Measurements from ENCODE around the gene OGFOD1. TPM values are rescaled to one million over a fixed set of nuclear protein-coding genes. Genes with fewer than 3 reads are reported as not detected.

The OGFOD1 gene
- total RNA-seq, 2 donors from 2014 or later, result 18.0 to 23.7 TPM

DNA sequence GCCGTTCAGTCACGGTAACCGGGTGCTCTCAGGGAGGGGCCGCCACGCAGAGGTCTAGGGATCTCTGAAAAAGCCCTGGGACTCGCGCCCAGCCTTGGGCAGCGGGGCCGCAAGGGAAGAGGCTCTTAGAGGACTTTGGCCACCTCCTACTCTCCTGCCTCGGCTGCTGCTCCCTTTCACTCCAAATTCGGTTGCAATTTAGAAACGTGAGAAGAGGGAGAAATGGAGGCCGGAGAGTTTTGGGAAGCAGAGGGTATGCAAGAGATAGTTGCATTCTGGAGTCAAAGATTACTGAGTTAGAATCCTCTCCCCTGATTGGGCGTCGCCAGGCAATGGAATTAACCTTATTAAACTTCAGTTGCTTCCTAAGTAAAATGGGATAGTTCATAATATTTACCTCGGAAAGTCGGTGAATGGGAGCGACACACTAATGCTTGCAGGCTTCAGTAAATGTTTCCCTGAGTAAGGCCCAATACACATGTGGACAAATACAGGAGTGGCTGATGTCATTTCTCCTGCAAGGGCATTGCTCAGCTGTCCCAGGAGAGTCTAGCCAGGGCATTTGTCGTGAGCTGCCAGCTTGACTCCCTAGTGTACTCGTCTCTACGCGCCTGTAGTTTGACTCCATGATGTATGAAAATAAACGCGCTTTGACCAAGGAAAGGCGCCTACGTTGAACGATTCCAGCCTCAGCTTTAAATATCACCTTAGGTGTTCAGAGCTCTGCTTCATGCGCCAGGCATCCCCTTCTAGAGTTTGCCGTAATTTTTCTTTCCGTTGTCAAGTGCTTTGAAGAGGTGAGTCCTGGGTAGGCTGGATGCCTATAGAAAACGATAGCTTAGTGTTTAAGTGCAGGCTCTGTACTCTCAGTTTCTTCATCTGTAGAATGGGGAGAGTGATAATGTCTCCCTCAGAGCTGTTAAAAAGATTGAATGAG is 667 bp downstream of the OGFOD1 start:
- H3K4me1 ChIP-seq, result peaks cover 0 to 38% of the 10 kb centered on the region in 2 donors
- H3K27me3 ChIP-seq, result no peaks in the 10 kb centered on the region
- no peak for DNase-seq (ENCODE audit: low spot score)
- H3K36me3 ChIP-seq, result peaks cover 37% of the 10 kb centered on the region
- H3K4me3 ChIP-seq, result peak overlapping the region; percentile 74 to 96
- no peaks in the 10 kb centered on the region for H3K9me3 ChIP-seq
- H3K27ac ChIP-seq, result peak overlapping the region; percentile 81
- TF ChIP-seq, protein P1, sequence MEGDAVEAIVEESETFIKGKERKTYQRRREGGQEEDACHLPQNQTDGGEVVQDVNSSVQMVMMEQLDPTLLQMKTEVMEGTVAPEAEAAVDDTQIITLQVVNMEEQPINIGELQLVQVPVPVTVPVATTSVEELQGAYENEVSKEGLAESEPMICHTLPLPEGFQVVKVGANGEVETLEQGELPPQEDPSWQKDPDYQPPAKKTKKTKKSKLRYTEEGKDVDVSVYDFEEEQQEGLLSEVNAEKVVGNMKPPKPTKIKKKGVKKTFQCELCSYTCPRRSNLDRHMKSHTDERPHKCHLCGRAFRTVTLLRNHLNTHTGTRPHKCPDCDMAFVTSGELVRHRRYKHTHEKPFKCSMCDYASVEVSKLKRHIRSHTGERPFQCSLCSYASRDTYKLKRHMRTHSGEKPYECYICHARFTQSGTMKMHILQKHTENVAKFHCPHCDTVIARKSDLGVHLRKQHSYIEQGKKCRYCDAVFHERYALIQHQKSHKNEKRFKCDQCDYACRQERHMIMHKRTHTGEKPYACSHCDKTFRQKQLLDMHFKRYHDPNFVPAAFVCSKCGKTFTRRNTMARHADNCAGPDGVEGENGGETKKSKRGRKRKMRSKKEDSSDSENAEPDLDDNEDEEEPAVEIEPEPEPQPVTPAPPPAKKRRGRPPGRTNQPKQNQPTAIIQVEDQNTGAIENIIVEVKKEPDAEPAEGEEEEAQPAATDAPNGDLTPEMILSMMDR (IDR thresholded peaks at IDR 0.05), result no peak

DNA sequence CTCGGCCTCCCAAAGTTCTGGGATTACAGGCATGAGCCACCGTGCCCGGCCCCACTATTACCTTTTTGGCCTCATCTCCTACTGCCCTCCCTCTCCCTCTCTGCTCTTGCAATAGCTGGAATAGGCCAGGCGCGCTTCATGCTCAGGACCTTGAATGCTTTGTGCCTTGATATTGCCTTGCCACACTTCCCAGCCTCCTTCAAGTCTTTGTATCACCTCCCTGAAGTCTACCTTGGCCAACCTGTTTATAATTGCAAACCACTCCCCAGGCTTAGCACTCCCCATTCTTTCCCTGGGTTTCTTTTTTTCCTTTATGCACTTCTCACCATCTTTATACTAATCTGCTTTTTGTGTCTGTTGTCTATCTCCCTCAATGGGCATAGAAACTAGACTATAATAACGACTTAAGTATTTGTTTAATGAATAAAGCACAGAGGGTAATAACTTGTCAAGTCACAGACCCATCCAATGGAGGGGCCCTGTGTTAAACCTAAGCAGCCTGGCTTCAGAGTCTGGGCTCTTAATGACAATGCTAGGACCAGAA is 6.6 kb downstream of the OGFOD1 start:
- no peak for DNase-seq (ENCODE audit: low spot score)
- H3K4me1 ChIP-seq, result peaks cover 0 to 6% of the 10 kb centered on the region in 2 donors
- no peaks in the 10 kb centered on the region for H3K27me3 ChIP-seq
- no peak overlapping the region for H3K27ac ChIP-seq
- H3K4me3 ChIP-seq, result no peak overlapping the region
- no peaks in the 10 kb centered on the region for H3K9me3 ChIP-seq
- TF ChIP-seq, protein P1 (IDR thresholded peaks at IDR 0.05), result no peak
- H3K36me3 ChIP-seq, result peaks cover 79% of the 10 kb centered on the region

DNA sequence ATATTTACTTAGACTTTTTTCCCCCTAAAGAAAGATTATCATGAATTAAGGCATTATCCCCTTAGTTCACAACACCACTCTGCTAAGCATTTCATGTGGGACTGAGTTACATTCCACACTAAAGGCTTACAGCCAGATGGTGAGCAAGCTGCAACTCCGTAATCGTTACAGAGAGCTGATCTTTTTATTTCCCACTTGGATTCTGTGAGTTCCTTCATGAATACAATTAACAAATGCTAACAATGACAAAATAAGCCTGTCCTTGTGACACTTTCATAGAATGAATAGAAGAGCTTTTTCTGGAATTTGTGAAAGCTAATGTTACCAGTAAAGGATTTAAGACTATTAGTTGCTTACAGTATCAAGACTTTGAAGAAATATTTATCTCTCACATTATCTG is 8.7 kb downstream of the OGFOD1 start:
- H3K4me3 ChIP-seq, result no peak overlapping the region
- H3K36me3 ChIP-seq, result peaks cover 81% of the 10 kb centered on the region
- H3K4me1 ChIP-seq, result no peaks in the 10 kb centered on the region
- no peak for DNase-seq (ENCODE audit: low spot score)
- no peaks in the 10 kb centered on the region for H3K9me3 ChIP-seq
- TF ChIP-seq, protein P1 (IDR thresholded peaks at IDR 0.05), result no peak
- no peaks in the 10 kb centered on the region for H3K27me3 ChIP-seq
- no peak overlapping the region for H3K27ac ChIP-seq

DNA sequence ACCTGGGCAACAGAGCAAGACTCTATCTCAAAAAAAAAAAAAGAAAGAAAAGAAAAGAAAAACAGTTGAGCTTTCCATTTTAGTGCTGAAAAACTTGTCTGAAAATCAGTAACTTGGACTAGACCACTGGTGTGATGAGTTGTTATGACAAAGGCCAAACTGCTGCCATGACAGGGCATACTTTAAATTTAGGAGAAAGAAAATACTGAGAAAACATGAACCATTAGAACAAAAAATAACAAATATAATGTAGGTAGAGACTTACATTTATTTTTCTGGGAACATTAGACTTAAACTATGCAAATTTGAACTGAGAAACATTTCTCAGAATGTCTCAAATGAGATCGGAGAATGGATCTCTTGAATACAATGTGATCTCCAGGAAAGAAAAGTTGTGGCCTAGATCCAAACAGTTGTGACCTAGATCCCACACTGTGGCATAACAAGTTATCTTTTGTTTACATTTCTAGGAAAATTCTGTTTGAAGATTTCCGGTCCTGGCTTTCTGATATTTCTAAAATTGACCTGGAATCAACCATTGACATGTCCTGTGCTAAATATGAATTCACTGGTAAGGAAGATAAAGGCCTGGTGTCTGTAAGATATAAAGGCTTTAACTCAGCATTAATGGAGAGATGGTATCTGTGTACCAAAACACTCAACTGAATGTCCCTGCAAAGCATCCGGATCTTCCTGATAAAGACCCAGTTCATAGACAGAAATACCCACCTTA is 10.9 kb downstream of the OGFOD1 start:
- Histone ChIP-seq H3K36me3 (peaks cover 79% of the 10 kb centered on the region), H3K9me3 (no peaks in the 10 kb centered on the region), H3K27ac (no peak overlapping the region), H3K4me3 (no peak overlapping the region), H3K27me3 (no peaks in the 10 kb centered on the region), H3K4me1 (no peaks in the 10 kb centered on the region)
- TF ChIP-seq, protein P1 (IDR thresholded peaks at IDR 0.05), result no peak
- no peak for DNase-seq (ENCODE audit: low spot score)

DNA sequence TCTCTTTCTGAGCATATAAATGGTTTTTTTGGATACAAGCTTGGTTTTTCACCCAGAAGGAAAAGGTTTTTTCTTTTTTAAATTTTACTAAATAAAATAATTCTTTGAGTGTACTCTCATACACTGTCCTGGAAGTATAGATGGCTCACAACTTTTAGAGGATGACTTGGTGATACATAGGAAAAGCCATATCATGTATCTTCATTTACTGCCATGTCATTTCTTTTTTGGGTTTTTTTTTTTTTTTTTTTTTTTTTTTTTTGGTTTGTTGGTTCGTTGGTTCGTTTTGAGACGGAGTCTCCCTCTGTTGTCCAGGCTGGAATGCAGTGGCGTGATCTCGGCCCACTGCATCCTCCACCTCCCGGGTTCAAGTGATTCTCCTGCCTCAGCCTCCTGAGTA is 11.8 kb downstream of the OGFOD1 start:
- TF ChIP-seq, protein P1 (IDR thresholded peaks at IDR 0.05), result no peak
- H3K4me3 ChIP-seq, result no peak overlapping the region
- no peaks in the 10 kb centered on the region for H3K4me1 ChIP-seq
- peaks cover 84% of the 10 kb centered on the region for H3K36me3 ChIP-seq
- DNase-seq (ENCODE audit: low spot score), result no peak
- no peaks in the 10 kb centered on the region for H3K27me3 ChIP-seq
- no peak overlapping the region for H3K27ac ChIP-seq
- no peaks in the 10 kb centered on the region for H3K9me3 ChIP-seq
